GM12878 (cell line): ENCODE measurements around the gene LAMA5. TPM values are rescaled to one million over a fixed set of nuclear protein-coding genes. Genes with fewer than 3 reads are reported as not detected.

ENCODE experiments used
- ATAC-seq: fragments of 200-7000 bp; cut with Tn5 transposase; 3 replicates; pipeline ENCODE4 v1.9.1; 2020; ENCODE audit warnings: mild to moderate bottlenecking, moderate library complexity
- BruUV-seq: library from RNA; stranded (reverse); fragments of 400-500 nt; replicated peaks from 2 replicates; lab custom pipeline; 2021; lab: Mats Ljungman, UMichigan
- CTCF ChIA-PET: fragments of 300-600 bp; sonication (Branson Sonifier 250); formaldehyde crosslinking; extraction: SDS; loops from one replicate; lab custom pipeline; 2021; ENCODE audit warnings: inconsistent platforms; lab: Yijun Ruan, JAX
- POLR2A ChIA-PET: fragments of 350-600 bp; formaldehyde crosslinking; extraction: SDS; loops from one replicate; lab custom pipeline; 2021; ENCODE audit warnings: inconsistent platforms; lab: Charles Lee
- RAD21 ChIA-PET: fragments of 300-600 bp; sonication (Branson Sonifier 250); formaldehyde crosslinking; loops from one replicate; lab custom pipeline; 2023; ENCODE audit warnings: antibody characterized with exemption; ENCODE audit not compliant: unreplicated experiment; lab: Charles Lee
- SMC1A ChIA-PET: fragments of 300-600 bp; sonication (Branson Sonifier 250); formaldehyde crosslinking; loops from one replicate; lab custom pipeline; 2023; ENCODE audit not compliant: unreplicated experiment, uncharacterized antibody; lab: Charles Lee
- DNase-seq: peaks from one replicate; pipeline ENCODE4 v3.0.0-alpha.2; 2011; ENCODE audit warnings: low read depth, low spot score
- FAIRE-seq: peaks from 3 replicates; lab custom pipeline; 2011; peaks lifted over from hg19 to GRCh38; lab: Jason Lieb, UNC
- H2AFZ ChIP-seq: 2 replicates; pipeline ENCODE4 v1.6.0; 2011; ENCODE audit warnings: low read depth, low read length, control low read depth; ENCODE audit not compliant: control insufficient read depth
- H3K27ac ChIP-seq: 2 replicates; pipeline ENCODE4 v1.5.1; 2011; ENCODE audit warnings: control low read depth; ENCODE audit not compliant: control insufficient read depth, insufficient read depth
- H3K27me3 ChIP-seq, 2 experiments: replicated peaks in 1 of 2; 2 replicates each; pipeline versions ENCODE4 v1.6.0 to v1.6.1; 2011; ENCODE audit warnings: low read length in 1 of 2; ENCODE audit not compliant: control insufficient read depth in 2 of 2, insufficient read depth in 2 of 2
- H3K36me3 ChIP-seq, 2 experiments: 2 replicates each; pipeline ENCODE4 v1.5.1; 2011; ENCODE audit warnings: low read length in 1 of 2; ENCODE audit not compliant: control insufficient read depth in 2 of 2, insufficient read depth in 2 of 2
- H3K4me1 ChIP-seq: 2 replicates; pipeline ENCODE4 v1.6.1; 2011; ENCODE audit warnings: mild to moderate bottlenecking, low read length, moderate library complexity, mixed read lengths; ENCODE audit not compliant: control insufficient read depth, insufficient read depth
- H3K4me2 ChIP-seq: 2 replicates; pipeline ENCODE4 v1.6.0; 2011; ENCODE audit warnings: control low read depth; ENCODE audit not compliant: control insufficient read depth, insufficient read depth
- H3K4me3 ChIP-seq: fragments of 200-600 bp; sonication (generic); 2 replicates; pipeline ENCODE4 v1.5.1; 2016
- H3K79me2 ChIP-seq: 2 replicates; pipeline ENCODE4 v1.6.0; 2011; ENCODE audit warnings: low read length; ENCODE audit not compliant: control insufficient read depth, insufficient read depth
- H3K9ac ChIP-seq: 2 replicates; pipeline ENCODE4 v1.8.0; 2011; ENCODE audit warnings: low read length, control low read depth, mixed read lengths; ENCODE audit not compliant: control insufficient read depth, insufficient read depth
- H3K9me3 ChIP-seq: replicated peaks from 3 replicates; pipeline ENCODE4 v1.5.1; 2011; ENCODE audit warnings: mild to moderate bottlenecking, low read length; ENCODE audit not compliant: control insufficient read depth, insufficient read depth
- H4K20me1 ChIP-seq: 2 replicates; pipeline ENCODE4 v1.6.0; 2011; ENCODE audit not compliant: control insufficient read depth, insufficient read depth
- BCL3 ChIP-seq: IDR thresholded peaks from 2 replicates; pipeline ENCODE4 v1.6.1; 2011; ENCODE audit warnings: borderline replicate concordance, low read depth, mild to moderate bottlenecking, moderate library complexity, low read length; ENCODE audit not compliant: insufficient read depth, poor library complexity, severe bottlenecking
- BRCA1 ChIP-seq: IDR thresholded peaks from 2 replicates; pipeline ENCODE4 v1.6.1; 2011; ENCODE audit warnings: low read depth, low read length, improper control_type of control experiment
- E2F4 ChIP-seq: IDR thresholded peaks from 2 replicates; pipeline ENCODE4 v1.6.1; 2012; ENCODE audit warnings: low read depth, low read length, improper control_type of control experiment
- PKNOX1 ChIP-seq: fragments of 450-650 bp; IDR thresholded peaks from 2 replicates; pipeline ENCODE4 v1.6.1; 2016; ENCODE audit warnings: mild to moderate bottlenecking
- SUPT20H ChIP-seq: IDR thresholded peaks from 2 replicates; pipeline ENCODE4 v1.6.1; 2011; ENCODE audit warnings: low read depth, mild to moderate bottlenecking, low read length, moderate library complexity, borderline replicate concordance; ENCODE audit not compliant: control insufficient read depth
- ZBTB11 ChIP-seq: fragments of 450-650 bp; formaldehyde crosslinking; IDR thresholded peaks from 2 replicates; pipeline ENCODE4 v1.5.0; 2022; ENCODE audit warnings: mild to moderate bottlenecking, missing genetic modification characterization
- WGBS: methylation state at CpG from one replicate; pipeline ENCODE4 v1.1.6; 2016; ENCODE audit warnings: low lambda C conversion rate; ENCODE audit not compliant: insufficient replicate concordance, insufficient coverage; ENCODE audit errors: missing lambda C conversion rate; 5-methylcytosine and 5-hydroxymethylcytosine counted together
- in situ Hi-C: fragments of 300-500 bp; cut with MboI; formaldehyde crosslinking; loops from 9 replicates; pipeline ENCODE4 v1.14.3; 2018; ENCODE audit warnings: mixed read lengths
- intact Hi-C: fragments of 100-400 bp; cut with micrococcal nuclease; formaldehyde crosslinking; loops from one replicate; pipeline ENCODE4 v1.14.2; 2022; ENCODE audit not compliant: unreplicated experiment
- polyA plus RNA-seq, 11 experiments: library from polyadenylated mRNA; depleted of rRNA in 4 of 11; unstranded in 6 of 11; stranded (reverse) in 5 of 11; fragments of >200 nt; fragmentation: Nextera tagmentation in 4 of 11; fragmentation: Illumina TruSeq in 1 of 11; extraction: Ambion mirVana in 4 of 11; extraction: Trizol in 1 of 11; gene quantifications; 1 replicate in 1 of 11; 2 replicates in 10 of 11; pipeline versions ENCODE4 v1.2.1 to v1.2.3, GENCODE V29; 2011 to 2016; ENCODE audit warnings: inconsistent platforms in 2 of 11, missing spikeins in 2 of 11, low read depth in 1 of 11
- total RNA-seq, 4 experiments: library from RNA; depleted of rRNA in 3 of 4; stranded (reverse); fragments of >200 nt in 3 of 4; fragmentation: Illumina TruSeq in 1 of 4; extraction: Trizol in 1 of 4; gene quantifications; 2 replicates each; pipeline versions ENCODE4 v1.2.1 to v1.2.3, GENCODE V29; 2013 to 2021

LAMA5 gene
- total and polyA plus RNA-seq, 10 of the 15 experiments (the other 5 are each of a cell fraction or from before 2014, with no cell fraction given) = 0.09 to 3.1 (median 1.6) TPM; not detected in 3

- no peaks in the 10 kb centered on the region for H3K27me3 ChIP-seq
- DNase-seq = no peak
- no peak overlapping the region; the same call in 1 of the 2 replicates for H3K4me3 ChIP-seq
- intact Hi-C loops (no loop called here), in situ Hi-C loops (loop anchor here (5.0 to 10.0 kb wide), 2 partner anchors 76 to 309 kb away; no protein-coding TSS in a partner anchor)
- H3K4me1 ChIP-seq = peaks cover 10% of the 10 kb centered on the region
- ChIA-PET SMC1A (no interaction called here), POLR2A (no interaction called here), RAD21 (no interaction called here), CTCF (no interaction called here)
- FAIRE-seq = no peak
- no peak for TF ChIP-seq SUPT20H
- TF ChIP-seq BCL3 = no peak
- TF ChIP-seq BRCA1 = no peak
- TF ChIP-seq E2F4 = no peak
- TF ChIP-seq PKNOX1 = no peak
- TF ChIP-seq ZBTB11 = no peak
- no peak overlapping the region for H3K9ac ChIP-seq
- H3K4me2 ChIP-seq = peak overlapping the region; percentile 91
- peaks cover 13% of the 10 kb centered on the region for H4K20me1 ChIP-seq
- no peaks in the 10 kb centered on the region for H3K9me3 ChIP-seq
- no peak for ATAC-seq
- H2AFZ ChIP-seq = no peak overlapping the region
- peaks cover 34% of the 10 kb centered on the region for H3K79me2 ChIP-seq
- peaks cover 15 to 26% of the 10 kb centered on the region in 2 experiments; a peak in 3 of 4 replicates for H3K36me3 ChIP-seq
- H3K27ac ChIP-seq = no peak overlapping the region
- 93% methylated on average over 31 of the region's 33 CpGs for WGBS
- BruUV-seq = no TSS peak
These were observed 61.2 kb downstream of the LAMA5 start for GRCh38 chr20:62305765-62306413.
